ENCODE data around the gene MAP2K5. TPM values are rescaled to one million over a fixed set of nuclear protein-coding genes. Genes with fewer than 3 reads are reported as not detected.

MAP2K5 gene
- total RNA-seq, 1 donor from 2014 or later = 8.0 TPM

DNA sequence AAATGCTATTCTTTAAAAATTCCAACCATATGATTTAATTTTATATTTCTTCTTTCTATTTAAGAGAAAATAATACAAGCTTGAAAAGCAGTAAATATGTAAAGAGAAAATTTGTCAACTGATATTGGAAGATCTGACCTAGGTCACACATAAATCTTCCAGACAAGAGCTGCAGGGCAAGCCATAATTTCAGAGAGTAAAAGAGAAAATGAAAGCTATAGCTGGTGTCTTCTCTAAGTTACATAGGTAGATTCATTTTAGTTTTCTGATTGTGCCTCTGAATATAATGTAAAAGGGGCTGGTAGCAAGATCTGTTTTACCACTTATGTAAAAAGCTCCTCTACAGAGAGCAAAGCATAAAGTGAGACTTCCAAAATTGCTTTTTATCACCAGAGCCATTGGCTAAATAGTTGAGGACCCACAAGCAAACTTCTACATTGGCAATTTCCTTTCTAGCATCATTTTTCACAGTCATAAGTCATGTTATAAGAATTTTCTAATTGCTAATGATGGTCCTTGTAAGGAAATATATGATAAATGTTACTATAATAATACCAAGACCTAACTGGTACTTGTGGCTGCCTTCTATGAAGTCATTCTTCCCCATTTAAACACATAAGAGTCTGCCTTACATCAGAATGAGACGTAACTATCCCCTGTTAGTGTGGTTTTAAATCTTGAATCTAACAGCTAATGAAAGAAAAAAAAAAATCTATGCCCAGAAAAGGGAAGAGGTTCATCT lies 202.0 kb downstream of the MAP2K5 start:
- no peak overlapping the region for H3K4me3 ChIP-seq (ENCODE audit: low read depth, low read length)
- no peak for TF ChIP-seq CTCF (IDR thresholded peaks at IDR 0.05; ENCODE audit: insufficient read depth, low read length, poor library complexity, severe bottlenecking)
- H3K36me3 ChIP-seq (ENCODE audit: control insufficient read depth, insufficient read depth, low read length) = no peaks in the 10 kb centered on the region
- no peak for DNase-seq (ENCODE audit: low read depth)
- no peaks in the 10 kb centered on the region for H3K27me3 ChIP-seq (ENCODE audit: control insufficient read depth, insufficient read depth, low read length)

GRCh38 chr15:67745073-67746006 lies 202.8 kb downstream of the MAP2K5 start:
- H3K36me3 ChIP-seq (ENCODE audit: control insufficient read depth, insufficient read depth, low read length) = no peaks in the 10 kb centered on the region
- no peak overlapping the region for H3K4me3 ChIP-seq (ENCODE audit: low read depth, low read length)
- H3K27me3 ChIP-seq (ENCODE audit: control insufficient read depth, insufficient read depth, low read length) = no peaks in the 10 kb centered on the region
- no peak for TF ChIP-seq CTCF (IDR thresholded peaks at IDR 0.05; ENCODE audit: insufficient read depth, low read length, poor library complexity, severe bottlenecking)
- no peak for DNase-seq (ENCODE audit: low read depth)

- TF ChIP-seq CTCF (IDR thresholded peaks at IDR 0.05; ENCODE audit: insufficient read depth, low read length, poor library complexity, severe bottlenecking) = no peak
- Histone ChIP-seq H3K36me3 (ENCODE audit: control insufficient read depth, insufficient read depth, low read length) (no peaks in the 10 kb centered on the region), H3K4me3 (ENCODE audit: low read depth, low read length) (no peak overlapping the region), H3K27me3 (ENCODE audit: control insufficient read depth, insufficient read depth, low read length) (no peaks in the 10 kb centered on the region)
- no peak for DNase-seq (ENCODE audit: low read depth)
Observed at GRCh38 chr15:67746022-67746421, 203.5 kb downstream of the MAP2K5 start.

GRCh38 chr15:67746450-67746849 lies 203.9 kb downstream of the MAP2K5 start:
- no peak for TF ChIP-seq CTCF (IDR thresholded peaks at IDR 0.05; ENCODE audit: insufficient read depth, low read length, poor library complexity, severe bottlenecking)
- no peak overlapping the region for H3K4me3 ChIP-seq (ENCODE audit: low read depth, low read length)
- no peaks in the 10 kb centered on the region for H3K27me3 ChIP-seq (ENCODE audit: control insufficient read depth, insufficient read depth, low read length)
- DNase-seq (ENCODE audit: low read depth) = no peak
- no peaks in the 10 kb centered on the region for H3K36me3 ChIP-seq (ENCODE audit: control insufficient read depth, insufficient read depth, low read length)

GRCh38 chr15:67747921-67748320 lies 205.4 kb downstream of the MAP2K5 start:
- DNase-seq (ENCODE audit: low read depth) = no peak
- Histone ChIP-seq H3K36me3 (ENCODE audit: control insufficient read depth, insufficient read depth, low read length) (no peaks in the 10 kb centered on the region), H3K27me3 (ENCODE audit: control insufficient read depth, insufficient read depth, low read length) (no peaks in the 10 kb centered on the region), H3K4me3 (ENCODE audit: low read depth, low read length) (no peak overlapping the region)
- no peak for TF ChIP-seq CTCF (IDR thresholded peaks at IDR 0.05; ENCODE audit: insufficient read depth, low read length, poor library complexity, severe bottlenecking)

Data from kidney epithelial cell (primary cell).